GM12878 (cell line): Measurements from ENCODE around the gene RBM26. TPM values are rescaled to one million over a fixed set of nuclear protein-coding genes. Genes with fewer than 3 reads are reported as not detected.

Source experiments
- ATAC-seq: fragments of 200-7000 bp; cut with Tn5 transposase; 3 replicates; pipeline ENCODE4 v1.9.1; 2020; ENCODE audit warnings: mild to moderate bottlenecking, moderate library complexity
- BruUV-seq: library from RNA; stranded (reverse); fragments of 400-500 nt; replicated peaks from 2 replicates; lab custom pipeline; 2021; lab: Mats Ljungman, UMichigan
- CTCF ChIA-PET: fragments of 300-600 bp; sonication (Branson Sonifier 250); formaldehyde crosslinking; extraction: SDS; loops from one replicate; lab custom pipeline; 2021; ENCODE audit warnings: inconsistent platforms; lab: Yijun Ruan, JAX
- POLR2A ChIA-PET: fragments of 350-600 bp; formaldehyde crosslinking; extraction: SDS; loops from one replicate; lab custom pipeline; 2021; ENCODE audit warnings: inconsistent platforms; lab: Charles Lee
- RAD21 ChIA-PET: fragments of 300-600 bp; sonication (Branson Sonifier 250); formaldehyde crosslinking; loops from one replicate; lab custom pipeline; 2023; ENCODE audit warnings: antibody characterized with exemption; ENCODE audit not compliant: unreplicated experiment; lab: Charles Lee
- SMC1A ChIA-PET: fragments of 300-600 bp; sonication (Branson Sonifier 250); formaldehyde crosslinking; loops from one replicate; lab custom pipeline; 2023; ENCODE audit not compliant: unreplicated experiment, uncharacterized antibody; lab: Charles Lee
- DNase-seq: peaks from one replicate; pipeline ENCODE4 v3.0.0-alpha.2; 2011; ENCODE audit warnings: low read depth, low spot score
- FAIRE-seq: peaks from 3 replicates; lab custom pipeline; 2011; peaks lifted over from hg19 to GRCh38; lab: Jason Lieb, UNC
- H2AFZ ChIP-seq: 2 replicates; pipeline ENCODE4 v1.6.0; 2011; ENCODE audit warnings: low read depth, low read length, control low read depth; ENCODE audit not compliant: control insufficient read depth
- H3K27ac ChIP-seq: 2 replicates; pipeline ENCODE4 v1.5.1; 2011; ENCODE audit warnings: control low read depth; ENCODE audit not compliant: control insufficient read depth, insufficient read depth
- H3K27me3 ChIP-seq, 2 experiments: replicated peaks in 1 of 2; 2 replicates each; pipeline versions ENCODE4 v1.6.0 to v1.6.1; 2011; ENCODE audit warnings: low read length in 1 of 2; ENCODE audit not compliant: control insufficient read depth in 2 of 2, insufficient read depth in 2 of 2
- H3K36me3 ChIP-seq, 2 experiments: 2 replicates each; pipeline ENCODE4 v1.5.1; 2011; ENCODE audit warnings: low read length in 1 of 2; ENCODE audit not compliant: control insufficient read depth in 2 of 2, insufficient read depth in 2 of 2
- H3K4me1 ChIP-seq: 2 replicates; pipeline ENCODE4 v1.6.1; 2011; ENCODE audit warnings: mild to moderate bottlenecking, low read length, moderate library complexity, mixed read lengths; ENCODE audit not compliant: control insufficient read depth, insufficient read depth
- H3K4me2 ChIP-seq: 2 replicates; pipeline ENCODE4 v1.6.0; 2011; ENCODE audit warnings: control low read depth; ENCODE audit not compliant: control insufficient read depth, insufficient read depth
- H3K4me3 ChIP-seq: fragments of 200-600 bp; sonication (generic); 2 replicates; pipeline ENCODE4 v1.5.1; 2016
- H3K79me2 ChIP-seq: 2 replicates; pipeline ENCODE4 v1.6.0; 2011; ENCODE audit warnings: low read length; ENCODE audit not compliant: control insufficient read depth, insufficient read depth
- H3K9ac ChIP-seq: 2 replicates; pipeline ENCODE4 v1.8.0; 2011; ENCODE audit warnings: low read length, control low read depth, mixed read lengths; ENCODE audit not compliant: control insufficient read depth, insufficient read depth
- H3K9me3 ChIP-seq: replicated peaks from 3 replicates; pipeline ENCODE4 v1.5.1; 2011; ENCODE audit warnings: mild to moderate bottlenecking, low read length; ENCODE audit not compliant: control insufficient read depth, insufficient read depth
- H4K20me1 ChIP-seq: 2 replicates; pipeline ENCODE4 v1.6.0; 2011; ENCODE audit not compliant: control insufficient read depth, insufficient read depth
- BMI1 ChIP-seq: fragments of 450-650 bp; IDR thresholded peaks from 2 replicates; pipeline ENCODE4 v1.6.1; 2016; ENCODE audit warnings: mild to moderate bottlenecking, moderate library complexity, borderline replicate concordance
- CBFB ChIP-seq: IDR thresholded peaks from 2 replicates; pipeline ENCODE4 v1.6.1; 2016; ENCODE audit warnings: antibody characterized with exemption, low read depth
- CBX5 ChIP-seq: sonication (generic); IDR thresholded peaks from 2 replicates; pipeline ENCODE4 v1.6.1; 2016; ENCODE audit warnings: low read depth, moderate library complexity, mild to moderate bottlenecking, inconsistent platforms
- DPF2 ChIP-seq: fragments of 450-650 bp; IDR thresholded peaks from 2 replicates; pipeline ENCODE4 v1.6.1; 2017; ENCODE audit warnings: mild to moderate bottlenecking
- E2F8 ChIP-seq: fragments of 450-650 bp; IDR thresholded peaks from 2 replicates; pipeline ENCODE4 v1.6.1; 2018; ENCODE audit warnings: mild to moderate bottlenecking, low read depth, moderate library complexity; ENCODE audit not compliant: partially characterized antibody
- MXI1 ChIP-seq: fragments of 150-350 bp; IDR thresholded peaks from 2 replicates; pipeline ENCODE4 v1.6.1; 2011; ENCODE audit warnings: low read depth, mild to moderate bottlenecking, inconsistent platforms, low read length, improper control_type of control experiment
- YY1 ChIP-seq: IDR thresholded peaks from 2 replicates; pipeline ENCODE4 v1.6.1; 2011; ENCODE audit warnings: low read depth, mild to moderate bottlenecking, low read length
- ZNF24 ChIP-seq: fragments of 450-650 bp; IDR thresholded peaks from 2 replicates; pipeline ENCODE4 v1.6.1; 2017; ENCODE audit warnings: antibody characterized with exemption, mild to moderate bottlenecking
- WGBS: methylation state at CpG from one replicate; pipeline ENCODE4 v1.1.6; 2016; ENCODE audit warnings: low lambda C conversion rate; ENCODE audit not compliant: insufficient replicate concordance, insufficient coverage; ENCODE audit errors: missing lambda C conversion rate; 5-methylcytosine and 5-hydroxymethylcytosine counted together
- in situ Hi-C: fragments of 300-500 bp; cut with MboI; formaldehyde crosslinking; loops from 9 replicates; pipeline ENCODE4 v1.14.3; 2018; ENCODE audit warnings: mixed read lengths
- intact Hi-C: fragments of 100-400 bp; cut with micrococcal nuclease; formaldehyde crosslinking; loops from one replicate; pipeline ENCODE4 v1.14.2; 2022; ENCODE audit not compliant: unreplicated experiment
- polyA plus RNA-seq, 11 experiments: library from polyadenylated mRNA; depleted of rRNA in 4 of 11; unstranded in 6 of 11; stranded (reverse) in 5 of 11; fragments of >200 nt; fragmentation: Nextera tagmentation in 4 of 11; fragmentation: Illumina TruSeq in 1 of 11; extraction: Ambion mirVana in 4 of 11; extraction: Trizol in 1 of 11; gene quantifications; 1 replicate in 1 of 11; 2 replicates in 10 of 11; pipeline versions ENCODE4 v1.2.1 to v1.2.3, GENCODE V29; 2011 to 2016; ENCODE audit warnings: inconsistent platforms in 2 of 11, missing spikeins in 2 of 11, low read depth in 1 of 11
- total RNA-seq, 4 experiments: library from RNA; depleted of rRNA in 3 of 4; stranded (reverse); fragments of >200 nt in 3 of 4; fragmentation: Illumina TruSeq in 1 of 4; extraction: Trizol in 1 of 4; gene quantifications; 2 replicates each; pipeline versions ENCODE4 v1.2.1 to v1.2.3, GENCODE V29; 2013 to 2021

Gene RBM26
- total and polyA plus RNA-seq, 10 of the 15 experiments (the other 5 are each of a cell fraction or from before 2014, with no cell fraction given) = 17.6 to 71.3 (median 38.9) TPM

- TF ChIP-seq E2F8 = no peak
- 0 out of 2 replicates have a peak, but pooled peaks have one; percentile 29 for TF ChIP-seq YY1
- TF ChIP-seq DPF2 = peak; percentile 79
- TF ChIP-seq BMI1 = 0 out of 2 replicates have a peak, but pooled peaks have one; percentile 55
- 0 out of 2 replicates have a peak, but pooled peaks have one; percentile 23 for TF ChIP-seq MXI1
- TF ChIP-seq CBFB = peak; percentile 28; the same call in 1 of the 2 replicates
- no peak for TF ChIP-seq ZNF24
These were observed 45.5 kb upstream of the RBM26 start (continued) for GRCh38 chr13:79451500-79451962.

GRCh38 chr13:79450110-79450509, 44.1 kb upstream of the RBM26 start:
- BruUV-seq = no TSS peak
- intact Hi-C loops (loop anchor here (2.0 kb wide), 1 partner anchor 19 kb away; no protein-coding TSS in a partner anchor), in situ Hi-C loops (no loop called here)
- Histone ChIP-seq H3K9ac (no peak overlapping the region), H3K36me3 (no peaks in the 10 kb centered on the region), H3K9me3 (no peaks in the 10 kb centered on the region), H4K20me1 (no peaks in the 10 kb centered on the region), H3K4me2 (no peak overlapping the region), H3K27me3 (no peaks in the 10 kb centered on the region), H3K79me2 (no peaks in the 10 kb centered on the region), H3K27ac (no peak overlapping the region), H3K4me3 (no peak overlapping the region), H3K4me1 (peaks cover 10% of the 10 kb centered on the region; the same call in 1 of the 2 replicates), H2AFZ (no peak overlapping the region)
- ChIA-PET POLR2A (no interaction called here), SMC1A (interaction anchor here (2.8 kb wide), 1 partner anchor 90 kb away, joined by 19 read pairs; no protein-coding TSS in a partner anchor), CTCF (interaction anchor here (0.7 kb wide), 1 partner anchor 59 kb away, joined by 3 read pairs; no protein-coding TSS in a partner anchor), RAD21 (interaction anchor here (2.6 kb wide), 1 partner anchor 31 kb away, joined by 11 read pairs; the partner anchor contains the start of gene NDFIP2)
- 73% methylated on average over 4 of the region's 4 CpGs for WGBS
- ATAC-seq (no peak), DNase-seq (no peak), FAIRE-seq (no peak)
- TF ChIP-seq CBX5 = no peak
